HG02884 (cell line): ENCODE measurements around the gene KIAA0586.
"Not testable (repeated sequence)": the region's sequence is repeated elsewhere in the genome, so short reads cannot be mapped to it uniquely, and the experiment has no call there.

ENCODE experiments used
- ATAC-seq: cut with Tn5 transposase; IDR thresholded peaks from one replicate; pipeline ENCODE4 v1.9.1; 2021; ENCODE audit warnings: mild to moderate bottlenecking, moderate library complexity; ENCODE audit not compliant: unreplicated experiment

The KIAA0586 gene

DNA sequence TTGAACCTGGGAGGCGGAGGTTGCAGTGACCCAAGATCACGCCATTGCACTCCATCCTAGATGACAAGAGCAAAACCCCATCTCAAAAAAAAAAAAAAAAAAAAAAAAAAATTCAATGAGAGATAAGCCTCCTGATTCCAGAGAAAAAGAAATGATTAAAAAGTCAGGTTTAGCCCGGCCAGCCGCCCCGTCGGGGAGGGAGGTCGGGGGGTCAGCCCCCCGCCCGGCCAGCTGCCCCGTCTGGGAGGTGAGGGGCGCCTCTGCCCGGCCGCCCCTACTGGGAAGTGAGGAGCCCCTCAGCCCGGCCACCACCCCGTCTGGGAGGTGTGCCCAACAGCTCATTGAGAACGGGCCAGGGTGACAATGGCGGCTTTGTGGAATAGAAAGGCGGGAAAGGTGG lies 160.8 kb downstream of the KIAA0586 start:
- ATAC-seq: not testable (repeated sequence)

DNA sequence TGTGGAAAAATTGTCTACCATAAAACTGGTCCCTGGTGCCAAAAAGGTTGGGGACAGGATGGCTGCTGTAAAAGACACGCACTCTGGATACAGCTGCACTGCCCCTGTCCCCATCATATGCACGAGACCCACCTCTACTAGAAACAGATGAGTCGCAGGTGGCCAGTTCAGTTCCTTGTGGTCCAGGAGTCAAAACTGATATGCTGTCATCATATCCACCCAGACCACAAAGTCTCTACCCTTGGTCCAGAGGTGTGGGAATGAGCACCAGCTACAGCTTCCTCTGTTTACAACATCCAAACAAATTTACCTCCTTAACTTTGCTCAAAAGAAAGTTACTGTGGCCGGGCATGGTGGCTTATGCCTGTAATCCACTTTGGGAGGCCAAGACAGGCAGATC lies 166.5 kb downstream of the KIAA0586 start:
- no peak for ATAC-seq

DNA sequence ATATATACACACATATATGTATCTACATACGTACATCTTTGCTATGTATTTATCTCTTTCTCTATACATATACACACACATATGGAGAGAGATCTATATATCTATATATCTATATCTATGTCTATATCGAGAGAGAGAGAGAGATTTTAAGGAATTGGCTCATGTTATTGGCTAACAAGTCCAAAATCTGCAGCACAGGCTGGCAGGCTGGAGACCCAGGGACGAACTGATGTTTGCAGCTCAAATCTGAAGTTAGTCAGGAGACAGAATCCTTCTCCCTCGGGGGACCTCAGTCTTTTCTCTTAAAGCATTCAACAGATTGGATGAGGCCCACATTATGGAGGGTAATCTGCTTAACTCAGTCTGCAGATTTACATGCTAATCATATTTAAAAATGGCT lies 169.5 kb downstream of the KIAA0586 start:
- no peak for ATAC-seq

DNA sequence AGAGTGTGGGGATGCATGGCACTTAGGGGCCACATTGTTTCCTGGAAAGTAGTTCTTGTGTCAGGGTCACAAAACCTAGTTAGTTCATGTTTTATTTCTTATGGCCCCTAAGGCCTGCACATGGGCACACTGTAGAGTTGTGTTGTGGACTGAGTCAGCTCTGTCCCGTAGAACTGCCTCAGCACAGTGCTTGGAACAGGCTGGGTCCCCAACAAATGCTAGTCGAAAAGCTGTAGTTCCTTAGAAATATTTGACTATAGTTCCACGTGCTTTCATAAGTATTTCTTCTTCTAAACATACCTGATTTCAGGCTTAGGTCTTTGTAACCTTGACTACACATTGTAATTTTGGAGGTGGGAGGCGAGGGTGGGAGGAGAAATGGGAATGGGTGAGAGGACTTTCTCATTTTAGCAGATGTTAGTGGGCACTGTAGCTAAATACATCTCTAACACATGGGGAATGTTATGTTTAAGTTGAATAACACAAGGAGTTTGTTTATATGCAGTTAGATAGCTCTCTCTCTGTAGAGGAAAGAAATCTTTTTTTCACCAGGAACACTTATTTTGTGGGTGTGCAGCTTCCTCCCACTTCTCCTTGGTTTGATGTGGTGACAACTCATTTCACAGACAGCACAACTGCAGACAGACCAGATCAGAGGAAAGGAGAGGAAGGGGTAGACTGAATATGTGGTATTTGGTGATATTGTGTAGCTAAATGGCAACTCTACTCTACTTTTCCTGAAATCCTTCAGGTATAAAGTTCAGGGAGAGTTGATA lies 170.7 kb downstream of the KIAA0586 start:
- ATAC-seq: no peak

DNA sequence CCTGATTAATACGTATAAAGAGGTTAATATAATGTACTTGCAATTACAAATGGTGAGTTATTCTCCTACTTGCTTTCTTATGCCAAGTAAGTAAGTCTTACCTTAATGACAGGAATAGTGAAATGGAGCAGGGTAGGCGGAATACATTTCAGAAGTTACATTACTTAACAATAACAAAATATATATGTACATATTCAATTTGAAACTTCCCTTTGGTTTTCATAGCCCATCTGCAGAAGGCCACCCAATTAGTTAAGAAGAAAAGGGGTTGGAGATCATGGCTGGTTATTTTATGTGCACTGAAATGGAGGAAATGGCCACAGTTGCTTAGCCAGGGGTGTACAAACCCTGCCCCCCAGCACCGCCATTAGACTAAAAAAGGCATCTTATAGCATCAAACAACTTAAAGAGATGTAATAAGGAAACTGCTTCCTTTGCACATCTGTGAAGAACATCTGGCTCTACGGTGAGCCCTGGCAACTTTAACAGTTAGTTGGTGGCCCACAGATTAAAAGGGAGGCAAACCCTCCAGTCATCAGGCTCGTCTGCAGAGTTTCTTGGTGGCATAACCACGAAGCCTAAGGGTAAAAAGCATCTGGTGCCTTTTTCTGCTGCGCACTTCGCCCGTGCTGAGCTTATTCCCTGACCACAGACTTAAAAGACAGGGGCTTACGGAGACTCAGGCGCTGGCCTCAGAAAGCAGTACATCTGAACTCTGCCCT lies 171.4 kb downstream of the KIAA0586 start:
- no peak for ATAC-seq

DNA sequence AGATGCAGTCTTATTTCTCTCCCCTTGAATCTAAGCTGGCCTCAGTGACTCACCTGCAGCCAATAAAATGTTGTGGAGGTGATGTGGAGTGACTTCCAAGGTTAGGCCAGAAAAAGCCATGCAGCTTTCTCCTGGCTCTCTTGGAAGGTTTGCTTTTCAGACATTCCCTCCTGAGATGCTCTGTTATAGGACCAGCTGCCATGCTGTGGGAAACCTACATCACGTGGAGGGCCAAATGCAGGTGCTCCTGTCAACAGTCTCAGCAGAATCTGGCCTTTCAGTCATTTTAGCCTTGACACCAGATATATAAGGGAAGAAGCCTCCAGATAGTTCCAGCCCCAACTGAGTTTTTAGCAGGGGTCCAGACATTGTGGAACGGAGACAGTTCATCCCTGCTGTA lies 172.2 kb downstream of the KIAA0586 start:
- ATAC-seq: no peak
